Esophagus muscularis mucosa (tissue), 4 donors: ENCODE measurements around the gene HSD17B7. TPM values are rescaled to one million over a fixed set of nuclear protein-coding genes. Genes with fewer than 3 reads are reported as not detected.

Experiments
- DNase-seq: peaks from one replicate; pipeline ENCODE4 v3.0.0-alpha.2; 2017; ENCODE audit errors: extremely low spot score
- H3K27ac ChIP-seq, 4 donors: fragments of 200-600 bp; sonication (generic); replicated peaks in 1 of 4; 1 replicate in 3 of 4; 2 replicates in 1 of 4; pipeline ENCODE4 v1.5.1; 2016 to 2019; ENCODE audit warnings: mild to moderate bottlenecking in 1 of 4
- H3K27me3 ChIP-seq, 4 donors: fragments of 200-600 bp; sonication (generic); one replicate each; pipeline versions ENCODE4 v1.5.1 to v1.6.0; 2016 to 2019
- H3K36me3 ChIP-seq, 4 donors: fragments of 200-600 bp; sonication (generic); one replicate each; pipeline ENCODE4 v1.5.1; 2016 to 2019
- H3K4me1 ChIP-seq, 4 donors: fragments of 200-600 bp; sonication (generic); one replicate each; pipeline ENCODE4 v1.5.1; 2016 to 2019
- H3K4me3 ChIP-seq, 4 donors: fragments of 200-600 bp; sonication (generic); 1 replicate in 2 of 4; 2 replicates in 2 of 4; pipeline ENCODE4 v1.5.1; 2016 to 2019; ENCODE audit warnings: mild to moderate bottlenecking in 4 of 4, moderate library complexity in 1 of 4
- H3K9me3 ChIP-seq, 4 donors: fragments of 200-600 bp; sonication (generic); 1 replicate in 3 of 4; 2 replicates in 1 of 4; pipeline ENCODE4 v1.5.1; 2016 to 2019
- CTCF ChIP-seq, 3 experiments: fragments of 200-600 bp in 2 of 3; fragments of 450-650 bp in 1 of 3; sonication (generic) in 2 of 3; IDR thresholded peaks; one replicate each; pipeline ENCODE4 v1.5.1; 2017 to 2019; ENCODE audit warnings: antibody characterized with exemption in 3 of 3, mild to moderate bottlenecking in 2 of 3, moderate library complexity in 1 of 3
- EP300 ChIP-seq: sonication (generic); formaldehyde crosslinking; IDR thresholded peaks from one replicate; pipeline ENCODE4 v1.6.1; 2017; ENCODE audit warnings: antibody characterized with exemption
- POLR2A ChIP-seq: fragments of 450-650 bp; IDR thresholded peaks from one replicate; pipeline ENCODE4 v1.6.1; 2017; ENCODE audit warnings: antibody characterized with exemption, moderate library complexity, mild to moderate bottlenecking, low read depth
- POLR2AphosphoS5 ChIP-seq, 2 donors: sonication (generic); formaldehyde crosslinking; IDR thresholded peaks; one replicate each; pipeline ENCODE4 v1.6.1; 2017; ENCODE audit warnings: antibody characterized with exemption in 2 of 2
- WGBS: methylation state at CpG from one replicate; pipeline ENCODE4 v1.1.5; 2018; 5-methylcytosine and 5-hydroxymethylcytosine counted together
- intact Hi-C: fragments of 100-400 bp; cut with DNase I; formaldehyde crosslinking; loops from one replicate; pipeline ENCODE4 v1.15.1; 2023
- total RNA-seq, 4 donors: library from RNA; depleted of rRNA; stranded (reverse); fragments of >200 nt; gene quantifications; one replicate each; pipeline versions ENCODE4 v1.1.0 to v1.2.1, GENCODE V29; 2016

The HSD17B7 gene
- total RNA-seq, 4 donors from 2014 or later, result 5.4 to 9.3 (median 6.2) TPM

- no peaks in the 10 kb centered on the region for H3K27me3 ChIP-seq
- no peaks in the 10 kb centered on the region for H3K4me1 ChIP-seq
- H3K4me3 ChIP-seq, result no peak overlapping the region
- no peak for TF ChIP-seq POLR2A
- TF ChIP-seq EP300, result no peak
- no peak for TF ChIP-seq CTCF (IDR thresholded peaks at IDR 0.05)
- TF ChIP-seq POLR2AphosphoS5 (IDR thresholded peaks at IDR 0.05), result no peak
- H3K27ac ChIP-seq, result no peak overlapping the region
- H3K9me3 ChIP-seq, result peaks cover 0 to 4% (median 3%) of the 10 kb centered on the region in 4 donors
- no peak for DNase-seq
- intact Hi-C loops, result no loop called here
- 85% methylated on average over 1 of the region's 1 CpG for WGBS
- H3K36me3 ChIP-seq, result no peaks in the 10 kb centered on the region
Measured at GRCh38 chr1:162844153-162844552, 53.7 kb downstream of the HSD17B7 start.

- intact Hi-C loops, result no loop called here
- no peak for DNase-seq
- no peak overlapping the region for H3K27ac ChIP-seq
- H3K4me3 ChIP-seq, result no peak overlapping the region
- TF ChIP-seq EP300 (no peak), POLR2A (no peak), CTCF (IDR thresholded peaks at IDR 0.05) (no peak), POLR2AphosphoS5 (IDR thresholded peaks at IDR 0.05) (no peak)
- H3K36me3 ChIP-seq, result no peaks in the 10 kb centered on the region
- H3K27me3 ChIP-seq, result no peaks in the 10 kb centered on the region
- WGBS, result 86% methylated on average over 16 of the region's 16 CpGs
- no peaks in the 10 kb centered on the region for H3K4me1 ChIP-seq
- no peaks in the 10 kb centered on the region for H3K9me3 ChIP-seq
Measured at GRCh38 chr1:162846256-162847212, 56.0 kb downstream of the HSD17B7 start.

- intact Hi-C loops, result no loop called here
- TF ChIP-seq CTCF (IDR thresholded peaks at IDR 0.05), result peak; percentile 82 to 96 (median 90)
- no peak for TF ChIP-seq POLR2AphosphoS5 (IDR thresholded peaks at IDR 0.05)
- Histone ChIP-seq H3K36me3 (no peaks in the 10 kb centered on the region), H3K9me3 (no peaks in the 10 kb centered on the region), H3K4me1 (no peaks in the 10 kb centered on the region), H3K27me3 (peaks cover 0 to 3% (median 0%) of the 10 kb centered on the region in 4 donors), H3K27ac (no peak overlapping the region), H3K4me3 (no peak overlapping the region)
- WGBS, result 16% methylated on average over 3 of the region's 3 CpGs
- DNase-seq, result no peak
Measured at GRCh38 chr1:162847839-162848453, 57.4 kb downstream of the HSD17B7 start.

- Histone ChIP-seq H3K9me3 (no peaks in the 10 kb centered on the region), H3K27me3 (peaks cover 0 to 3% (median 0%) of the 10 kb centered on the region in 4 donors), H3K36me3 (no peaks in the 10 kb centered on the region), H3K4me1 (no peaks in the 10 kb centered on the region), H3K4me3 (no peak overlapping the region), H3K27ac (no peak overlapping the region)
- intact Hi-C loops, result no loop called here
- no peak for TF ChIP-seq CTCF (IDR thresholded peaks at IDR 0.05)
- no peak for TF ChIP-seq POLR2AphosphoS5 (IDR thresholded peaks at IDR 0.05)
- no peak for TF ChIP-seq POLR2A
- no peak for TF ChIP-seq EP300
- no peak for DNase-seq
- 84% methylated on average over 2 of the region's 2 CpGs for WGBS
Measured at GRCh38 chr1:162849711-162850110, 59.2 kb downstream of the HSD17B7 start.
